ENCODE results near the gene MAP2K7. TPM values are rescaled to one million over a fixed set of nuclear protein-coding genes. Genes with fewer than 3 reads are reported as not detected.

Gene MAP2K7
- total RNA-seq, 1 experiment from 2014 or later = 46.1 TPM

DNA sequence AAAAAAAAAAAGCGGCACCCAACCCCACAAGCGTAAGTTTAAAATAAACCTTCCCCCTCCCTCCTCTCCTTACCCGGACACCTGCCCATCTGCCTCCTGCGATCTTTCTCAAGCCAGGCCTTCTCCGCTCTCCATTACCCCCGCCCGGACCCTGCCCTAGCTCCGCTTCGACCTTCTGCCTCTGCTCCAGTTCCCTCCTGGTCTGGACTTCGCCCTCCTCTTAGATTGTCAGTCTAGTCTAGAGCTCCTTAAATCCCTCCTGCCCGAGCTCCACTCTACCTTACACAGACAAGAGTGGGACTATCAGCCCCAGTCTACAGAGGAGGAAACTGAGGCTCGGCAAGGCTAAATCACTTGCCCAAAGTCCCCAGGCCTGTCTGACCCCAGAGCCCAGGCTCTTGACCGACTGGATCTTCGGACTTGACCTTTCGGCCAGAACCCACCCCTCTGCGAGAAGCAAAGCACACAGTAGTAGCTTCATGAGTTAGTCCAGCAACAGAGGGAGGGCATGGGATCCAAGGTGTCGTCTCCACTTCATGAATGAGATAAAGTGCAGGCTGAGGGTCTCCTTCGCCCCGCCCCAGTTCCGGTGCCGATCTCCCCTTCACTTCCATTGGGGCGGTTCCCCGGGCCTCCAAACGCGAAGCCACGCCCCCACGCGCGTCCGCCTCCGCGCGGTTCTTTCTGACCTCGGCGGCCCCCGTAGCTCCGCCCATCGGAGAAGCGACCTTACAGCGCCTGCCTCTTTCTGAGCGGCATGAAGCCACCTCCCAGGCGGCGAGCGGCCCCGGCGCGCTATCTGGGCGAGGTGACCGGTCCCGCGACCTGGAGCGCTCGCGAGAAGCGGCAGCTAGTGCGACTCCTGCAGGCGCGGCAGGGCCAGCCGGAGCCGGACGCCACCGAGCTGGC, 16.2 kb downstream of the MAP2K7 start, which contains the start of gene SNAPC2:
Gene SNAPC2 (plus strand): TSS at position 729 of the 909 bp plus-strand sequence. CDS start 29 bp downstream, at position 758.
- no peaks in the 10 kb centered on the region for H3K9me3 ChIP-seq (ENCODE audit: low read depth, low read length, poor library complexity, severe bottlenecking)
- BruUV-seq (replicated peaks) = TSS peak; percentile 30
- POLR2A ChIA-PET (ENCODE audit: low non-redundant PET) = interaction anchor here (0.5 to 0.8 kb wide), 7 partner anchors 23 to 1899 kb away, joined by 4 to 11 read pairs (median 8); partner anchors contain the start of genes FBXL12 and TIMM44
- intact Hi-C loops (cut with micrococcal nuclease; ENCODE audit: unreplicated experiment) = loop anchor here (5.0 kb wide), 1 partner anchor 48 kb away; the partner anchor contains the start of gene PRR36
- peaks cover 55% of the 10 kb centered on the region for H3K4me1 ChIP-seq (ENCODE audit: insufficient read depth, low read length, poor library complexity, severe bottlenecking)
- peak; percentile 97 for DNase-seq (ENCODE audit: low spot score)
- peak within 1 kb of the TSS; percentile 71 for H3K4me3 ChIP-seq (ENCODE audit: low read depth, low read length, poor library complexity, severe bottlenecking)
- peak within 1 kb of the TSS; percentile 72 for H3K27ac ChIP-seq (ENCODE audit: low read depth, low read length, poor library complexity, severe bottlenecking)
- H3K27me3 ChIP-seq (replicated peaks; ENCODE audit: insufficient read depth, low read depth, low read length, poor library complexity) = peaks cover 12% of the 10 kb centered on the region
- TF ChIP-seq, protein P1, sequence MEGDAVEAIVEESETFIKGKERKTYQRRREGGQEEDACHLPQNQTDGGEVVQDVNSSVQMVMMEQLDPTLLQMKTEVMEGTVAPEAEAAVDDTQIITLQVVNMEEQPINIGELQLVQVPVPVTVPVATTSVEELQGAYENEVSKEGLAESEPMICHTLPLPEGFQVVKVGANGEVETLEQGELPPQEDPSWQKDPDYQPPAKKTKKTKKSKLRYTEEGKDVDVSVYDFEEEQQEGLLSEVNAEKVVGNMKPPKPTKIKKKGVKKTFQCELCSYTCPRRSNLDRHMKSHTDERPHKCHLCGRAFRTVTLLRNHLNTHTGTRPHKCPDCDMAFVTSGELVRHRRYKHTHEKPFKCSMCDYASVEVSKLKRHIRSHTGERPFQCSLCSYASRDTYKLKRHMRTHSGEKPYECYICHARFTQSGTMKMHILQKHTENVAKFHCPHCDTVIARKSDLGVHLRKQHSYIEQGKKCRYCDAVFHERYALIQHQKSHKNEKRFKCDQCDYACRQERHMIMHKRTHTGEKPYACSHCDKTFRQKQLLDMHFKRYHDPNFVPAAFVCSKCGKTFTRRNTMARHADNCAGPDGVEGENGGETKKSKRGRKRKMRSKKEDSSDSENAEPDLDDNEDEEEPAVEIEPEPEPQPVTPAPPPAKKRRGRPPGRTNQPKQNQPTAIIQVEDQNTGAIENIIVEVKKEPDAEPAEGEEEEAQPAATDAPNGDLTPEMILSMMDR (conservative IDR thresholded peaks at IDR 0.05; ENCODE audit: low read depth, low read length) = no peak
- no peak for TF ChIP-seq EZH2 (IDR thresholded peaks at IDR 0.05; ENCODE audit: borderline replicate concordance, low read depth, low read length, poor library complexity, severe bottlenecking)
- CTCF ChIA-PET = interaction anchor here (0.6 to 2.5 kb wide), 8 partner anchors 9 to 660 kb away, joined by 3 to 12 read pairs (median 4); partner anchors contain the start of genes MAP2K7 and TIMM44
- H3K36me3 ChIP-seq (ENCODE audit: insufficient read depth, low read length, poor library complexity, severe bottlenecking) = peaks cover 15% of the 10 kb centered on the region

DNA sequence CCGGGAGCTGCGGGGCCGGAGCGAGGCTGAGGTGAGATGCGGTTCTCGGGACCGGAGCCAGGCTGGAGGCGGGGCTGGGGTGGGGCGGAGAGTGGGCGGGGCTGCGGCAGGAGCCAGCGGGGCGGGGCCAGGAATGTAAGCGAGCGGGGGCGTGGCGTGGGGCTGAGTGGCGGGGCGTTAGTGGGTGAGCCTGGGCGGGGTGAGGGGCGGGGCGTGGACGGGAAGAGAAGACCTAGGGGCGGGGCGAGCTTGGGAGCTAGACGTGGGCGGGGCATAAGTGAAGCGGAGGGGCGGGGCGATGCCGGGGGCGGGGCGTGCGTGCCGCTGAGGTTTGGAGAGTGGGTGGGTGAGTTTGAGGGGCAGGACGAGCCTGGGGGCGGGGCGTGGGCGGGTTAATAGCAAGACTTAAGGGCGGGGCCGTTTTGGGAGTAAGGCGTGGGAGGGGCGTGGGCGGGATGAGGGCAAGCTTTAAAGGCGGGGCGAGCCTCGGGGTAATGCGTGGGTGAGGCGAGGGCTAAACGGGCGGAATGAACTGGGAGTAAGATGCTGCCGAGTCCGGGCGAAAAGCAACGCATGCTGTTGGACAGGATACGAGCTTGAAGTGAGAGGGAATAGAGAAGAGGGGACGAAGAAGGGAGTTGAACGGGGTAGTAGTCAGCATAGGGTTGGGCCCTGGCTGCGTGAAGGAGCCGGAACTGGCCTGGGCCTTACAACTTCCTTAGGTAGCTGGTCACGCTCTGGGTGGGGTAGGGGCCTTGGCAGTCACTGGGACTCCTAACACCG, 17.0 kb downstream of the MAP2K7 start:
- TF ChIP-seq, protein P1 (conservative IDR thresholded peaks at IDR 0.05; ENCODE audit: low read depth, low read length) = no peak
- no peak for TF ChIP-seq EZH2 (IDR thresholded peaks at IDR 0.05; ENCODE audit: borderline replicate concordance, low read depth, low read length, poor library complexity, severe bottlenecking)
- no TSS peak for BruUV-seq (replicated peaks)
- CTCF ChIA-PET = interaction anchor here (0.6 to 2.5 kb wide), 10 partner anchors 8 to 659 kb away, joined by 3 to 12 read pairs (median 4); partner anchors contain the start of genes MAP2K7 and TIMM44
- Histone ChIP-seq H3K9me3 (ENCODE audit: low read depth, low read length, poor library complexity, severe bottlenecking) (no peaks in the 10 kb centered on the region), H3K4me3 (ENCODE audit: low read depth, low read length, poor library complexity, severe bottlenecking) (peak overlapping the region; percentile 71), H3K27ac (ENCODE audit: low read depth, low read length, poor library complexity, severe bottlenecking) (peak overlapping the region; percentile 72), H3K27me3 (replicated peaks; ENCODE audit: insufficient read depth, low read depth, low read length, poor library complexity) (peaks cover 12% of the 10 kb centered on the region), H3K36me3 (ENCODE audit: insufficient read depth, low read length, poor library complexity, severe bottlenecking) (peaks cover 15% of the 10 kb centered on the region), H3K4me1 (ENCODE audit: insufficient read depth, low read length, poor library complexity, severe bottlenecking) (peaks cover 57% of the 10 kb centered on the region)
- intact Hi-C loops (cut with micrococcal nuclease; ENCODE audit: unreplicated experiment) = loop anchor here (5.0 kb wide), 1 partner anchor 48 kb away; the partner anchor contains the start of gene PRR36
- POLR2A ChIA-PET (ENCODE audit: low non-redundant PET) = interaction anchor here (0.5 to 0.8 kb wide), 7 partner anchors 23 to 1898 kb away, joined by 4 to 11 read pairs (median 8); partner anchors contain the start of genes FBXL12 and TIMM44
- peak; percentile 98 for DNase-seq (ENCODE audit: low spot score)
